Omental fat pad (tissue), 4 donors: Measurements from ENCODE around the gene ZBTB25. TPM values are rescaled to one million over a fixed set of nuclear protein-coding genes. Genes with fewer than 3 reads are reported as not detected.

ENCODE experiments used
- ATAC-seq: fragments of 150-250 bp; one replicate; pipeline ENCODE4 v1.9.1; 2016; ENCODE audit warnings: mild to moderate bottlenecking, moderate library complexity; ENCODE audit not compliant: low FRiP score
- DNase-seq: peaks from one replicate; pipeline ENCODE4 v3.0.0-alpha.2; 2019; ENCODE audit warnings: low spot score
- total RNA-seq, 4 donors: library from RNA; depleted of rRNA; stranded (reverse); fragments of >200 nt; gene quantifications; one replicate each; pipeline ENCODE4 v1.1.0, GENCODE V29; 2016
- TF ChIP-seq, protein P1 (sequence below), 3 donors: fragments of 450-650 bp; IDR thresholded peaks; one replicate each; pipeline ENCODE4 v1.5.1; 2016 to 2017; ENCODE audit warnings: antibody characterized with exemption in 3 of 3, mild to moderate bottlenecking in 3 of 3, moderate library complexity in 2 of 3

The ZBTB25 gene
- total RNA-seq, 4 donors from 2014 or later, result 5.5 to 12.3 (median 8.6) TPM

DNA sequence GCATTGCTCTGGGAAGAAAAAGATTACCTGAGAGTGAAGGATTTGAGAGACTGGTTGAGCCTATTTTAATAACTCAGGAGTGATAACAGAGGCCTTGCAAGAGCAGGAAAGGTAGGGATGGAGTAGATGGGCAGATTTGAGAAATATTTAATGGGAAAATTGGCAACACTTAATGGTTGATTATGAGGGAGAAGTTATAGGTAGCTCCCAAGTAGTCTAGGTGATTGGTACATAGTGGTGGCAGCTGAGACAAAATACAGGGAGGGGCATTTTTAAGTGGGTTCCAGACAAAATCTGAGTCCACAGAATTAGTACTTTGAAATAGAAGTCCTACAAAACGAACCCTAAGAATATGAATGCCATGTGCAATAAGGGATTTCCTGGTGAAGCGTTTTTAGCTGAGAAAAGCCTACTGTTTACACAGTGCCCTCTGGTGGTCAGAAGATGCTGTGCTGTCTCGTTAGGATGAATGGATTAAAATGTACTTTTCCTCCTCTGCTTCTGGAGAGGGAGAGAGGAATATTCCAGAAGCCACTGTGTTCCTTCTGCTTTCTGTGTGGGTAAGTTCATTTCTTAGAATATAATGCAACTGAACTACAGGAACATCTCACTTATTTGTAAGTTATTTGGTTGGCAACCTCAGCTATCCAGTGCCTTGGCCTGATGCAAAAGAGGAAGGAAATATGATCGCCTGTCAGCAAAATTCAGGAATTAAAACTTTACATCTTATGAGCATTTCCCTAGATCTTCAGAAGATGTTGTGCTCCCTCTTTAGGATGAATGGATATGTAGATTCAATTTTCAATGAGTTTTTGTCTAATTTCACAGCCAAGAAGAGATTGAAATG, 7.4 kb upstream of the ZBTB25 start:
- DNase-seq (peak; percentile 79), ATAC-seq (peak; percentile 45)
- TF ChIP-seq, protein P1, sequence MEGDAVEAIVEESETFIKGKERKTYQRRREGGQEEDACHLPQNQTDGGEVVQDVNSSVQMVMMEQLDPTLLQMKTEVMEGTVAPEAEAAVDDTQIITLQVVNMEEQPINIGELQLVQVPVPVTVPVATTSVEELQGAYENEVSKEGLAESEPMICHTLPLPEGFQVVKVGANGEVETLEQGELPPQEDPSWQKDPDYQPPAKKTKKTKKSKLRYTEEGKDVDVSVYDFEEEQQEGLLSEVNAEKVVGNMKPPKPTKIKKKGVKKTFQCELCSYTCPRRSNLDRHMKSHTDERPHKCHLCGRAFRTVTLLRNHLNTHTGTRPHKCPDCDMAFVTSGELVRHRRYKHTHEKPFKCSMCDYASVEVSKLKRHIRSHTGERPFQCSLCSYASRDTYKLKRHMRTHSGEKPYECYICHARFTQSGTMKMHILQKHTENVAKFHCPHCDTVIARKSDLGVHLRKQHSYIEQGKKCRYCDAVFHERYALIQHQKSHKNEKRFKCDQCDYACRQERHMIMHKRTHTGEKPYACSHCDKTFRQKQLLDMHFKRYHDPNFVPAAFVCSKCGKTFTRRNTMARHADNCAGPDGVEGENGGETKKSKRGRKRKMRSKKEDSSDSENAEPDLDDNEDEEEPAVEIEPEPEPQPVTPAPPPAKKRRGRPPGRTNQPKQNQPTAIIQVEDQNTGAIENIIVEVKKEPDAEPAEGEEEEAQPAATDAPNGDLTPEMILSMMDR (IDR thresholded peaks at IDR 0.05), result peak in 2 of 3 donors; percentile 13 to 56

- TF ChIP-seq, protein P1 (IDR thresholded peaks at IDR 0.05), result no peak
Measured at GRCh38 chr14:64509036-64509435, 5.4 kb upstream of the ZBTB25 start.

GRCh38 chr14:64508215-64508776, 4.7 kb upstream of the ZBTB25 start:
- ATAC-seq (no peak), DNase-seq (no peak)

More at GRCh38 chr14:64509036-64509435, 5.4 kb upstream of the ZBTB25 start:
- no peak for ATAC-seq
- no peak for DNase-seq

GRCh38 chr14:64507376-64508156, 3.9 kb upstream of the ZBTB25 start:
- DNase-seq (no peak), ATAC-seq (no peak)

More at GRCh38 chr14:64508215-64508776, 4.7 kb upstream of the ZBTB25 start:
- TF ChIP-seq, protein P1 (IDR thresholded peaks at IDR 0.05), result no peak

DNA sequence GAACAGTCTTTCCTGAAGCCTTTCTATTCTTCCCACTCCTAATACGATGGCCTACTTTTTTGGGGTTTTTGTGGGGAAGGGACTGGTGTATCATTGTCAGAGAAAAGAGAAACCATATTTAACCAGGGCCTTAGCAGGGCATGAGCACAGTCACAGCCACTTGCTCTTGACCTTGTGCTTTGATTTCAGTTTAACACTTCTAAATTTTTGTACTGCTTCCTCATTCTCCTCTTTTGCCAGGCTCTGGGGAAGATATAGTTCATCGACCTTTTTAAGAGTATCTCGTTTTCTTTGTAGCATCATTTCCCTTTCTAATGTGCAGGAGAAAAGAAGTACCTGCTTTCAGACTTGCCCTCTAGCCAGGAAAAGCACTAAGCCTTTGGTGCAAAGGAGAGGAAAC, 3.1 kb upstream of the ZBTB25 start:
- no peak for DNase-seq
- ATAC-seq, result no peak
- TF ChIP-seq, protein P1 (IDR thresholded peaks at IDR 0.05), result no peak

More at GRCh38 chr14:64507376-64508156, 3.9 kb upstream of the ZBTB25 start:
- TF ChIP-seq, protein P1 (IDR thresholded peaks at IDR 0.05), result no peak

DNA sequence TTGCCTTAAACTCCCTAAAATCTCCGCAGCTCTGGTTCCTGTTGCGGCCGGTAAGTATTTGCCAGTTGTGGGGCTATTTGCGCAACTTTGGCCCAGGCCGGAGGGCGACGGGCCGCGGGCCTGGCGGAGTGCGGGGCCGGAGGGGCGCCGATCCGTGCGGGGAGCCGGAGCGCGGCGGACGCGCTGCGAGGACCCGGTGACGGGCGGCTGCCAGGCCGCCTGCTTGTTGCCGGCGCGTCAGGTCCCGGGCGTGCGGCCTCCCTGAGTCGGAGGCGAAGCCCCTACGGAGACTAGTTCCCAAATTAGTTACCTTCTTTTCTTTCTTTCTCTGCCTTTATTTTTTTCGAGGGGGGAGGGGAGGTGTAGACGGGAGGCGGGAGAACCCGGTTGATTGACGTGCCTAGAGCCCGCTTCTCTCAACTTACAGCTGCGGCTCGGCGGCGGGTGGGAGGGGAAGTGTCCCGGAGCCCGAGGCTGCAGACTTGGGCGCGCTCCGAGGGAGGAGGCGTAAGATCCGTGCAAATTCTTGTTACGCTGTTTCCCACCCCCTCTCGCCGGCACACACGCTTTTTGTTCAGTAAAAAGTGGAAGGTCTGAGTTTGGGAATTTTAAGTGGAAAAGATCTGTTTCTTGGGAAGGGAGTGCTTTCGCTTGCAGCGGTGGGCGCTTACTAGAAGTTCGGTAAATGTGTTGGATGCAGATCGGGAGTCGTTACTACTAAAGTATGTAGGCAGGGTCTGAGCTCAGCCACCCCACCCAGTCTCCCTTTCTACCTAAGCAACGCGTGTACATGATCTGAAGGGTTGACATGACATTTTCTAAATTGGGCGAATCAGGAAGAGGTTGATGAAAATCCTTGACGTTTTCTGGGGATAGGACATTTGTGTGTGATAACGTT, 1.5 kb upstream of the ZBTB25 start:
- DNase-seq, result peak; percentile 73
- ATAC-seq, result peak; percentile 42
- TF ChIP-seq, protein P1 (IDR thresholded peaks at IDR 0.05), result no peak
